Lung (tissue), 12 donors: Measurements from ENCODE around the gene GALNT9. TPM values are rescaled to one million over a fixed set of nuclear protein-coding genes. Genes with fewer than 3 reads are reported as not detected.

Experiments
- ATAC-seq: fragments of 200-7000 bp; cut with Tn5 transposase; one replicate; pipeline ENCODE4 v1.9.1; 2020; ENCODE audit warnings: moderate number of reproducible peaks; ENCODE audit not compliant: insufficient read depth, low FRiP score
- DNase-seq, 3 donors: peaks; one replicate each; pipeline ENCODE4 v3.0.0-alpha.2; 2013 to 2017
- H3K27ac ChIP-seq, 2 donors: one replicate each; pipeline ENCODE4 v1.5.1; 2013; ENCODE audit warnings: mild to moderate bottlenecking in 2 of 2, moderate library complexity in 2 of 2, control low read depth in 1 of 2, inconsistent platforms in 1 of 2, low read depth in 1 of 2, low read length in 1 of 2
- H3K27me3 ChIP-seq, 3 donors: one replicate each; pipeline ENCODE4 v1.5.1; 2013; ENCODE audit warnings: low read length in 2 of 3; ENCODE audit not compliant: control insufficient read depth in 3 of 3, insufficient read depth in 3 of 3
- H3K36me3 ChIP-seq, 4 donors: one replicate each; pipeline ENCODE4 v1.5.1; 2013; ENCODE audit warnings: low read length in 4 of 4, mild to moderate bottlenecking in 1 of 4, moderate library complexity in 1 of 4; ENCODE audit not compliant: control insufficient read depth in 4 of 4, insufficient read depth in 4 of 4
- H3K4me1 ChIP-seq, 5 donors: one replicate each; pipeline ENCODE4 v1.5.1; 2013; ENCODE audit warnings: low read length in 5 of 5, mild to moderate bottlenecking in 2 of 5, moderate library complexity in 1 of 5; ENCODE audit not compliant: control insufficient read depth in 5 of 5, insufficient read depth in 5 of 5
- H3K4me3 ChIP-seq: one replicate; pipeline ENCODE4 v1.5.1; 2013; ENCODE audit warnings: mild to moderate bottlenecking, control low read depth, moderate library complexity
- H3K9ac ChIP-seq, 2 donors: one replicate each; pipeline ENCODE4 v1.5.1; 2013; ENCODE audit warnings: low read length in 2 of 2, control low read depth in 1 of 2; ENCODE audit not compliant: insufficient read depth in 1 of 2
- H3K9me3 ChIP-seq, 4 donors: one replicate each; pipeline ENCODE4 v1.5.1; 2013; ENCODE audit warnings: low read length in 3 of 4, mild to moderate bottlenecking in 1 of 4, moderate library complexity in 1 of 4; ENCODE audit not compliant: control insufficient read depth in 4 of 4, insufficient read depth in 3 of 4
- CTCF ChIP-seq: IDR thresholded peaks from 2 replicates; pipeline ENCODE4 v1.5.1; 2012; ENCODE audit warnings: mild to moderate bottlenecking; ENCODE audit errors: control extremely low read depth, extremely low read depth
- WGBS, 2 donors: extraction: QIAGEN DNeasy Blood & Tissue Kit; methylation state at CpG; one replicate each; pipeline ENCODE4 v1.1.7; 2013; 5-methylcytosine and 5-hydroxymethylcytosine counted together
- polyA plus RNA-seq, 2 donors: library from polyadenylated mRNA; stranded (reverse); fragments of 200-250 nt; gene quantifications; one replicate each; pipeline ENCODE4 v1.2.1, GENCODE V29; 2013
- total RNA-seq, 2 donors: library from RNA; depleted of rRNA in 1 of 2; stranded (reverse); fragments of >200 nt in 1 of 2; gene quantifications; one replicate each; pipeline ENCODE4 v1.2.1, GENCODE V29; 2014 to 2021
- donor health status: control.
- donor health status: control.
- donor health status: Bipolar disorder and iron deficiency.
- donor health status: healthy.
- donor health status: DM: yes; HTN: yes; CAD: no.

GALNT9 gene
- total and polyA plus RNA-seq, 4 donors, result 0.13 to 1.7 (median 0.79) TPM

GRCh38 chr12:132159555-132160003, 169.8 kb downstream of the GALNT9 start:
- H3K27me3 ChIP-seq, result peaks cover 0 to 16% (median 12%) of the 10 kb centered on the region in 3 donors
- peaks cover 0 to 29% (median 13%) of the 10 kb centered on the region in 4 donors for H3K36me3 ChIP-seq
- no peak overlapping the region for H3K27ac ChIP-seq
- H3K9ac ChIP-seq, result no peak overlapping the region
- peaks cover 0 to 10% (median 4%) of the 10 kb centered on the region in 4 donors for H3K9me3 ChIP-seq
- no peak overlapping the region for H3K4me3 ChIP-seq
- peaks cover 0 to 17% (median 3%) of the 10 kb centered on the region in 5 donors for H3K4me1 ChIP-seq
- no peak for DNase-seq
- no peak for TF ChIP-seq CTCF
- WGBS, 2 donors, result 82 to 92% methylated on average over 14 of the region's 14 CpGs
- no peak for ATAC-seq

GRCh38 chr12:132158677-132159554, 170.5 kb downstream of the GALNT9 start:
- 90% methylated on average over 37 of the region's 37 CpGs for WGBS, 2 donors
- peaks cover 0 to 17% (median 3%) of the 10 kb centered on the region in 5 donors for H3K4me1 ChIP-seq
- H3K4me3 ChIP-seq, result no peak overlapping the region
- H3K9me3 ChIP-seq, result peaks cover 0 to 10% (median 4%) of the 10 kb centered on the region in 4 donors
- peaks cover 0 to 9% (median 7%) of the 10 kb centered on the region in 3 donors for H3K27me3 ChIP-seq
- no peak overlapping the region for H3K9ac ChIP-seq
- no peak for TF ChIP-seq CTCF
- no peak for DNase-seq
- ATAC-seq, result no peak
- no peak overlapping the region for H3K27ac ChIP-seq
- peaks cover 0 to 29% (median 13%) of the 10 kb centered on the region in 4 donors for H3K36me3 ChIP-seq

- 98 to 99% methylated on average over 5 of the region's 5 CpGs for WGBS, 2 donors
- peak overlapping the region in 1 of 2 donors; percentile 46 for H3K9ac ChIP-seq
- no peak overlapping the region for H3K4me3 ChIP-seq
Measured at GRCh38 chr12:132157733-132158409, 171.5 kb downstream of the GALNT9 start.

More at GRCh38 chr12:132157733-132158409, 171.5 kb downstream of the GALNT9 start:
- DNase-seq, result no peak
- Histone ChIP-seq H3K27ac (no peak overlapping the region), H3K4me1 (peaks cover 0 to 17% (median 3%) of the 10 kb centered on the region in 5 donors), H3K27me3 (peaks cover 0 to 8% (median 7%) of the 10 kb centered on the region in 3 donors), H3K36me3 (peaks cover 0 to 29% (median 13%) of the 10 kb centered on the region in 4 donors), H3K9me3 (peaks cover 0 to 10% (median 4%) of the 10 kb centered on the region in 4 donors)
- no peak for ATAC-seq
- no peak for TF ChIP-seq CTCF
